Stimulated activated CD4-positive, alpha-beta T cell treated with anti-CD3 and anti-CD28 coated beads, Interleukin-12 subunit alpha, Interleukin-12 subunit beta, amount 100 ng/mL, for 4 hours (primary cell): Measurements from ENCODE around the gene ZNF541.
"Not testable (repeated sequence)": the region's sequence is repeated elsewhere in the genome, so short reads cannot be mapped to it uniquely, and the experiment has no call there.

Experiments used
- DNase-seq: peaks from one replicate; pipeline ENCODE4 v3.0.0-alpha.2; 2020

The ZNF541 gene

GRCh38 chr19:47573071-47574026, at the start of gene ZNF541:
ZNF541 (minus strand) TSS chr19:47573148; CDS start chr19:47555856, 17,292 bp downstream.
- DNase-seq, result peak; percentile 78

GRCh38 chr19:47619763-47620162, 46.8 kb upstream of the ZNF541 start:
- DNase-seq, result no peak

GRCh38 chr19:47618771-47619170, 45.8 kb upstream of the ZNF541 start:
- no peak for DNase-seq

- DNase-seq, result no peak
Observed at GRCh38 chr19:47615714-47616113, 42.8 kb upstream of the ZNF541 start.

- no peak for DNase-seq
Observed at GRCh38 chr19:47615230-47615629, 42.3 kb upstream of the ZNF541 start.

- no peak for DNase-seq
Observed at GRCh38 chr19:47614559-47614958, 41.6 kb upstream of the ZNF541 start.

- DNase-seq, result no peak
Observed at GRCh38 chr19:47614021-47614295, 41.0 kb upstream of the ZNF541 start.

- no peak for DNase-seq
Observed at GRCh38 chr19:47613165-47614020, 40.4 kb upstream of the ZNF541 start.

- DNase-seq, result no peak
Observed at GRCh38 chr19:47610902-47611301, 38.0 kb upstream of the ZNF541 start.

- peak; percentile 38 for DNase-seq
Observed at GRCh38 chr19:47609906-47610894, 37.3 kb upstream of the ZNF541 start.

- peak; percentile 77 for DNase-seq
Observed at GRCh38 chr19:47608969-47609905, 36.3 kb upstream of the ZNF541 start, which contains the start of gene BICRA. BICRA (plus strand) TSS chr19:47609134; CDS start chr19:47673575, 64,441 bp downstream.

GRCh38 chr19:47608074-47608918, 35.3 kb upstream of the ZNF541 start:
- DNase-seq, result peak; percentile 97

GRCh38 chr19:47607564-47608073, 34.7 kb upstream of the ZNF541 start:
- DNase-seq, result no peak

GRCh38 chr19:47603706-47604565, 31.0 kb upstream of the ZNF541 start:
- no peak for DNase-seq

GRCh38 chr19:47601180-47601904, 28.4 kb upstream of the ZNF541 start:
- DNase-seq, result no peak

- peak; percentile 98 for DNase-seq
Observed at GRCh38 chr19:47600246-47601179, 27.6 kb upstream of the ZNF541 start.

- not testable (repeated sequence) for DNase-seq
Observed at GRCh38 chr19:47599671-47600245, 26.8 kb upstream of the ZNF541 start.
